LNCaP clone FGC (cell line): ENCODE results near the gene LRRFIP2.
"Not testable (repeated sequence)": the region's sequence is repeated elsewhere in the genome, so short reads cannot be mapped to it uniquely, and the experiment has no call there.

Experiments used
- DNase-seq: peaks from one replicate; pipeline ENCODE4 v3.0.0-alpha.2; 2011; ENCODE audit warnings: low read depth
- H3K4me3 ChIP-seq: 2 replicates; pipeline ENCODE4 v1.5.1; 2011; ENCODE audit warnings: mild to moderate bottlenecking, low read depth, low read length, control low read depth
- TF ChIP-seq, protein P1 (sequence below): IDR thresholded peaks from 2 replicates; pipeline ENCODE4 v1.5.1; 2012; ENCODE audit warnings: mild to moderate bottlenecking; ENCODE audit not compliant: control insufficient read depth, insufficient read depth; ENCODE audit errors: extremely low read depth

Gene LRRFIP2

DNA sequence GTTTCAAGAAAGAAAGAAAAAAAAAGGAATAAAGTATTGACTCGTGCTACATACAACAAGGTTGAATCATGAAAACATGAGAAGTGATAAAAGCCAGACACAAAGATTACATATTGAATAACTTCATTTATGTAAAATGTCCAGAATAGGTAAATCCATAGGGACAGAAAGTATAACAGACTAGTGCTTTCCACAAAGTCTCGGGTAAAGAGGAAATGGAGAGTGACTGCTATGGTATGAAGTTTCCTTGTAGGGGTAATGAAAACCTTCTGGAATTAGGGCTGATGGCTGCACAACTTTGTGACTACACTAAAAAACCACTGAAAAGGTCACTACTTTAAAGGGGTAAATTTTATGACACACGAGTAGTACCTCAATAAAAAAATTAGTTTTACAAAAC, 13.0 kb downstream of the LRRFIP2 start:
- TF ChIP-seq, protein P1, sequence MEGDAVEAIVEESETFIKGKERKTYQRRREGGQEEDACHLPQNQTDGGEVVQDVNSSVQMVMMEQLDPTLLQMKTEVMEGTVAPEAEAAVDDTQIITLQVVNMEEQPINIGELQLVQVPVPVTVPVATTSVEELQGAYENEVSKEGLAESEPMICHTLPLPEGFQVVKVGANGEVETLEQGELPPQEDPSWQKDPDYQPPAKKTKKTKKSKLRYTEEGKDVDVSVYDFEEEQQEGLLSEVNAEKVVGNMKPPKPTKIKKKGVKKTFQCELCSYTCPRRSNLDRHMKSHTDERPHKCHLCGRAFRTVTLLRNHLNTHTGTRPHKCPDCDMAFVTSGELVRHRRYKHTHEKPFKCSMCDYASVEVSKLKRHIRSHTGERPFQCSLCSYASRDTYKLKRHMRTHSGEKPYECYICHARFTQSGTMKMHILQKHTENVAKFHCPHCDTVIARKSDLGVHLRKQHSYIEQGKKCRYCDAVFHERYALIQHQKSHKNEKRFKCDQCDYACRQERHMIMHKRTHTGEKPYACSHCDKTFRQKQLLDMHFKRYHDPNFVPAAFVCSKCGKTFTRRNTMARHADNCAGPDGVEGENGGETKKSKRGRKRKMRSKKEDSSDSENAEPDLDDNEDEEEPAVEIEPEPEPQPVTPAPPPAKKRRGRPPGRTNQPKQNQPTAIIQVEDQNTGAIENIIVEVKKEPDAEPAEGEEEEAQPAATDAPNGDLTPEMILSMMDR, result no peak
- DNase-seq, result no peak
- no peak overlapping the region for H3K4me3 ChIP-seq

GRCh38 chr3:37155782-37156181, 18.6 kb downstream of the LRRFIP2 start:
- no peak for DNase-seq
- no peak overlapping the region for H3K4me3 ChIP-seq
- TF ChIP-seq, protein P1, result no peak

GRCh38 chr3:37154668-37155314, 19.6 kb downstream of the LRRFIP2 start:
- no peak for DNase-seq
- no peak overlapping the region for H3K4me3 ChIP-seq
- TF ChIP-seq, protein P1, result no peak

DNA sequence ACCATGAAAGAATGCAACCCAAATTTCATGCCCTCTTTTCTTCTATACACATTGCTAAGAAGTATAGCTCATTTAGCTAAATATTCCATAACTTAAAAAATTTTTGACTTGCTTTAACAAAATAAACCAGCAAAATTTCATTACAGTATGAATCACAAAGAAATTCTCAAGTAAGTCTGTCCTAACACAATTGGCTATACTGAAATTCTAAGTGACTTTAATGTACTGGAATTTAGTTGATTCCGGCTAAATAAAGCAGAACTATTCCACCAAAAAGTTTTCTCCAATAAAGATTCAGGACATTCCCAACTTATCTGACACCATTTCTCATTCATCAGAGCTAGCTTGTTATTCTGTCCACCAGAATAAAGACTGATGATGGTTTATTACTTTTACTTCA, 23.8 kb downstream of the LRRFIP2 start:
- TF ChIP-seq, protein P1, result no peak
- DNase-seq, result no peak
- H3K4me3 ChIP-seq, result no peak overlapping the region

- TF ChIP-seq, protein P1, result no peak
Measured at GRCh38 chr3:37149257-37149656, 25.1 kb downstream of the LRRFIP2 start.

DNA sequence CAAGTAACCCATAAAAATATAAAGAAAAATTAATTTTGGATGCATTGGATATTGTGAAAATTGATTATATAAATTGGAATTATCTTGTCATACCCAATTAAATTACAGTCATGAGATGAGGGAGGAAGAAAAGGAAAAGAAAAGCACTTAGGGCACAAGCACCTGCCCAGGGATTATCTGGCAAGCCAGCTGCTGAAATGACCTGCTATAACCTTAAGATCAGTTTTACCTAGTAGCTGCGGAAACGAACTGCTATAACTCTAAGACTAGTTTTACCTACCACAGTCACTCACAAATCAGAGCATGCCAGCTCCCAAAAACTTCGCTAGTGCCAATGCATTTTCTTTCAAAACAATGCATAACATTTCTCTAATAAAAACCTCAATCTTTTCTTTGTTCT, 26.2 kb downstream of the LRRFIP2 start:
- TF ChIP-seq, protein P1, result no peak
- no peak for DNase-seq
- H3K4me3 ChIP-seq, result no peak overlapping the region

More at GRCh38 chr3:37149257-37149656, 25.1 kb downstream of the LRRFIP2 start:
- no peak overlapping the region for H3K4me3 ChIP-seq
- no peak for DNase-seq

- TF ChIP-seq, protein P1, result no peak
- no peak overlapping the region for H3K4me3 ChIP-seq
- no peak for DNase-seq
Measured at GRCh38 chr3:37147666-37148065, 26.7 kb downstream of the LRRFIP2 start.

GRCh38 chr3:37146927-37147326, 27.5 kb downstream of the LRRFIP2 start:
- DNase-seq, H3K4me3 ChIP-seq: not testable (repeated sequence)
